Breast epithelium (tissue), 3 donors: ENCODE measurements around the gene GREM1.

Source experiments
- CTCF ChIP-seq, 3 donors: fragments of 450-650 bp; IDR thresholded peaks; one replicate each; pipeline ENCODE4 v1.5.1; 2016 to 2017; ENCODE audit warnings: antibody characterized with exemption in 3 of 3, mild to moderate bottlenecking in 3 of 3, moderate library complexity in 3 of 3
- POLR2A ChIP-seq: fragments of 450-650 bp; IDR thresholded peaks from one replicate; pipeline ENCODE4 v1.6.1; 2016; ENCODE audit warnings: antibody characterized with exemption, mild to moderate bottlenecking, moderate library complexity
- POLR2AphosphoS5 ChIP-seq, 3 donors: sonication (generic); formaldehyde crosslinking; IDR thresholded peaks; one replicate each; pipeline ENCODE4 v1.6.1; 2017; ENCODE audit warnings: antibody characterized with exemption in 3 of 3

DNA sequence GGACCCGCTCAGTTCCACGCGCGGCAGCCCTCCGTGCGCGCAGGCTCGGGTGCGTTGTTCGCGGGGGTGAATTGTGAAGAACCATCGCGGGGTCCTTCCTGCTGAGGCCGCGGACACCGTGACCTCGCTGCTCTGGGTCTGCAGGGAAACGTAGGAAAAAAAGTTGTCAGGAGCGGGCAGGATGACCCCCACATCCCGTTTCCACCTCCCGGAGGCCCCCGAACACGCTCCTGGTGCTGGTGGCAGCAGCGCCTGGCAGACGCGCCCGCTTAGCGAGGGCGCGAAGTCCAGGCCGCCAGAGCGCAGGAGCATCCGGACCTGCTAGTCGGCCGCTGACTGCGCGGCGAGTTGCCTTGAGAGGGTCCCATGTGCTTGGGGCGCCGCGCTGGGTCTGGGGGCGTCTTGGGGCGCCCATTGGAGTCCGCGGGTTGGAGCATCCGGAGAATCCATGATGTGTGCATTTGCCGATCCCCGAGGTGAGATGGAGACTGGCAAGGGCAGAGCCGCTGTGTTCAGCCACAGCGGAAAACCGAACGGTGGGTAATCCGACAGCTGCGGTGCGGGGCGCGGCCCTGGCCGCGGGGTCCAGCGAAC is 520 bp downstream of the GREM1 start:
- TF ChIP-seq CTCF (IDR thresholded peaks at IDR 0.05) (no peak), POLR2A (no peak), POLR2AphosphoS5 (IDR thresholded peaks at IDR 0.05) (no peak)
